ENCODE measurements around the gene NFIC. TPM values are rescaled to one million over a fixed set of nuclear protein-coding genes. Genes with fewer than 3 reads are reported as not detected.
"Not testable (repeated sequence)": the region's sequence is repeated elsewhere in the genome, so short reads cannot be mapped to it uniquely, and the experiment has no call there.

NFIC gene
- total RNA-seq, 6 donors from 2014 or later = 96.1 to 175 (median 154) TPM

- peaks cover 13 to 36% (median 29%) of the 10 kb centered on the region in 4 donors for H3K4me1 ChIP-seq
- H3K4me3 ChIP-seq = no peak overlapping the region
- ATAC-seq (ENCODE audit: low FRiP score in 2 of 2) (no peak), DNase-seq (no peak)
- TF ChIP-seq EP300 (IDR thresholded peaks at IDR 0.05) (no peak), CTCF (IDR thresholded peaks at IDR 0.05) (no peak), POLR2AphosphoS5 (IDR thresholded peaks at IDR 0.05) (no peak), POLR2A (IDR thresholded peaks at IDR 0.05) (no peak)
- peak overlapping the region in 1 of 4 donors; percentile 63 for H3K27ac ChIP-seq
- no peaks in the 10 kb centered on the region for H3K9me3 ChIP-seq
- WGBS, 2 donors = 89 to 91% methylated on average over 4 of the region's 4 CpGs
- H3K27me3 ChIP-seq = no peaks in the 10 kb centered on the region
- peaks cover 0 to 32% (median 7%) of the 10 kb centered on the region in 4 donors for H3K36me3 ChIP-seq
Measured at GRCh38 chr19:3412066-3412465, 45.7 kb downstream of the NFIC start.

GRCh38 chr19:3413796-3414327, 47.5 kb downstream of the NFIC start:
- H3K36me3 ChIP-seq = peaks cover 0 to 24% (median 4%) of the 10 kb centered on the region in 4 donors
- ATAC-seq (ENCODE audit: low FRiP score in 2 of 2) (no peak), DNase-seq (no peak)
- H3K4me1 ChIP-seq = peaks cover 7 to 24% (median 14%) of the 10 kb centered on the region in 4 donors
- WGBS, 2 donors = 61 to 68% methylated on average over 10 to 13 of the region's 13 CpGs
- H3K4me3 ChIP-seq = no peak overlapping the region
- H3K27ac ChIP-seq = peak overlapping the region; percentile 35 to 63 (median 52)
- H3K9me3 ChIP-seq = no peaks in the 10 kb centered on the region
- no peak for TF ChIP-seq POLR2A (IDR thresholded peaks at IDR 0.05)
- TF ChIP-seq EP300 (IDR thresholded peaks at IDR 0.05) = peak in 1 of 4 donors; percentile 47
- no peaks in the 10 kb centered on the region for H3K27me3 ChIP-seq

GRCh38 chr19:3415695-3416094, 49.3 kb downstream of the NFIC start:
- peaks cover 0 to 28% (median 0%) of the 10 kb centered on the region in 4 donors for H3K36me3 ChIP-seq
- 67 to 71% methylated on average over 4 to 5 of the region's 5 CpGs for WGBS, 2 donors
- peaks cover 0 to 19% (median 10%) of the 10 kb centered on the region in 4 donors for H3K4me1 ChIP-seq
- H3K27ac ChIP-seq = peak overlapping the region in 3 of 4 donors; percentile 26 to 63 (median 61)
- H3K9me3 ChIP-seq = no peaks in the 10 kb centered on the region
- H3K27me3 ChIP-seq = no peaks in the 10 kb centered on the region
- no peak for ATAC-seq (ENCODE audit: low FRiP score in 2 of 2)
- TF ChIP-seq CTCF (IDR thresholded peaks at IDR 0.05) (no peak), POLR2AphosphoS5 (IDR thresholded peaks at IDR 0.05) (no peak), EP300 (IDR thresholded peaks at IDR 0.05) (no peak), POLR2A (IDR thresholded peaks at IDR 0.05) (no peak)
- no peak overlapping the region for H3K4me3 ChIP-seq
- DNase-seq = no peak

GRCh38 chr19:3420244-3420755, 53.9 kb downstream of the NFIC start:
- Histone ChIP-seq H3K9me3 (no peaks in the 10 kb centered on the region), H3K4me3 (no peak overlapping the region), H3K4me1 (peaks cover 5 to 17% (median 13%) of the 10 kb centered on the region in 4 donors), H3K36me3 (peaks cover 0 to 27% (median 9%) of the 10 kb centered on the region in 4 donors), H3K27ac (no peak overlapping the region), H3K27me3 (no peaks in the 10 kb centered on the region)
- ATAC-seq (ENCODE audit: low FRiP score in 2 of 2) (no peak), DNase-seq (no peak)
- WGBS, 2 donors = 89 to 97% methylated on average over 11 of the region's 11 CpGs
- TF ChIP-seq EP300 (IDR thresholded peaks at IDR 0.05) (no peak), CTCF (IDR thresholded peaks at IDR 0.05) (no peak), POLR2AphosphoS5 (IDR thresholded peaks at IDR 0.05) (no peak), POLR2A (IDR thresholded peaks at IDR 0.05) (no peak)

- H3K4me1 ChIP-seq = peaks cover 5 to 16% (median 13%) of the 10 kb centered on the region in 4 donors
- no peak overlapping the region for H3K27ac ChIP-seq
- peaks cover 0 to 26% (median 13%) of the 10 kb centered on the region in 4 donors for H3K36me3 ChIP-seq
- ATAC-seq (ENCODE audit: low FRiP score in 2 of 2) (no peak), DNase-seq (peak in 1 of 2 donors; percentile 76)
- WGBS, 2 donors = 93 to 95% methylated on average over 22 to 25 of the region's 33 CpGs
- H3K27me3 ChIP-seq = no peaks in the 10 kb centered on the region
- no peaks in the 10 kb centered on the region for H3K9me3 ChIP-seq
- no peak for TF ChIP-seq POLR2AphosphoS5 (IDR thresholded peaks at IDR 0.05)
- no peak for TF ChIP-seq POLR2A (IDR thresholded peaks at IDR 0.05)
- TF ChIP-seq CTCF (IDR thresholded peaks at IDR 0.05) = no peak
- no peak for TF ChIP-seq EP300 (IDR thresholded peaks at IDR 0.05)
- no peak overlapping the region for H3K4me3 ChIP-seq
Measured at GRCh38 chr19:3420909-3421619, 54.7 kb downstream of the NFIC start.

- not testable (repeated sequence) for DNase-seq; H3K4me3 ChIP-seq; H3K27ac ChIP-seq; H3K27me3 ChIP-seq; ATAC-seq (ENCODE audit: low FRiP score in 2 of 2); H3K9me3 ChIP-seq
- Histone ChIP-seq H3K4me1 (peaks cover 5 to 16% (median 14%) of the 10 kb centered on the region in 4 donors), H3K36me3 (peaks cover 0 to 23% (median 16%) of the 10 kb centered on the region in 4 donors)
- 96% methylated on average over 12 of the region's 12 CpGs for WGBS, 2 donors
Measured at GRCh38 chr19:3421656-3422055, 55.3 kb downstream of the NFIC start.

Measured in upper lobe of left lung (tissue), 6 donors.